ENCODE measurements around the gene NEK10. TPM values are rescaled to one million over a fixed set of nuclear protein-coding genes. Genes with fewer than 3 reads are reported as not detected.

NEK10 gene
- total and polyA plus RNA-seq, 2 donors (not counting 1 experiment from before 2014, with no cell fraction given) = 0.49 to 0.55 TPM

GRCh38 chr3:27380433-27381357 is 11.5 kb upstream of the NEK10 start:
- no peak overlapping the region for H3K4me2 ChIP-seq (replicated peaks; ENCODE audit: low read depth, low read length, poor library complexity, severe bottlenecking)
- DNase-seq = no peak
- H3K9ac ChIP-seq (ENCODE audit: low read length) = no peak overlapping the region
- H3K27ac ChIP-seq (ENCODE audit: low read length in 2 of 2) = no peak overlapping the region
- H3K36me3 ChIP-seq (replicated peaks in 1 of 2; ENCODE audit: control extremely low read depth in 1 of 2, control insufficient read depth in 1 of 2, extremely low read depth in 1 of 2, insufficient read depth in 2 of 2, low read length in 1 of 2) = peaks cover 0 to 33% of the 10 kb centered on the region in 2 experiments
- Mint-ChIP-seq H3K27ac (no peak overlapping the region), H3K4me3 (no peak overlapping the region), H3K27me3 (no peaks in the 10 kb centered on the region), H3K9me3 (ENCODE audit: insufficient read depth) (no peaks in the 10 kb centered on the region), H3K4me1 (no peaks in the 10 kb centered on the region)
- no peaks in the 10 kb centered on the region for H3K27me3 ChIP-seq (replicated peaks in 1 of 4; ENCODE audit: control extremely low read depth in 1 of 4, control insufficient read depth in 3 of 4, insufficient read depth in 4 of 4, low read length in 3 of 4)
- ATAC-seq (ENCODE audit: low read depth) = no peak
- H3K4me1 ChIP-seq (ENCODE audit: control insufficient read depth in 2 of 2, insufficient read depth in 2 of 2, low read length in 2 of 2) = no peaks in the 10 kb centered on the region
- ChIA-PET CTCF (interaction anchor here (1.0 to 1.2 kb wide), 2 partner anchors 9 to 15 kb away, joined by 3 read pairs; no protein-coding TSS in a partner anchor), POLR2A (no interaction called here)
- H3K4me3 ChIP-seq (ENCODE audit: control extremely low read depth in 1 of 5, extremely low read depth in 1 of 5, insufficient read depth in 1 of 5, low read depth in 2 of 5, low read length in 4 of 5) = no peak overlapping the region
- H3K79me2 ChIP-seq (ENCODE audit: control insufficient read depth, insufficient read depth, low read length) = no peaks in the 10 kb centered on the region
- no peak overlapping the region for H2AFZ ChIP-seq (ENCODE audit: insufficient read depth, low read depth, low read length, poor library complexity, severe bottlenecking)
- TF ChIP-seq CTCF (IDR thresholded peaks at IDR 0.05) = no peak
- TF ChIP-seq EZH2 (IDR thresholded peaks at IDR 0.05; ENCODE audit: borderline replicate concordance, insufficient read depth, low read depth, low read length, poor library complexity, severe bottlenecking) = no peak
- 40% methylated on average over 1 of the region's 3 CpGs for WGBS (ENCODE audit: insufficient coverage)
- intact Hi-C loops (cut with micrococcal nuclease) = no loop called here
- no peaks in the 10 kb centered on the region for H3K9me3 ChIP-seq (ENCODE audit: control extremely low read depth in 1 of 3, control insufficient read depth in 2 of 3, insufficient read depth in 1 of 3, low read length in 2 of 3)
- H4K20me1 ChIP-seq (ENCODE audit: control insufficient read depth, insufficient read depth, low read length, poor library complexity, severe bottlenecking) = no peaks in the 10 kb centered on the region

- H3K4me1 ChIP-seq (ENCODE audit: control insufficient read depth in 2 of 2, insufficient read depth in 2 of 2, low read length in 2 of 2) = no peaks in the 10 kb centered on the region
- CTCF ChIA-PET = no interaction called here
- H3K9me3 ChIP-seq (ENCODE audit: control extremely low read depth in 1 of 3, control insufficient read depth in 2 of 3, insufficient read depth in 1 of 3, low read length in 2 of 3) = no peaks in the 10 kb centered on the region
- H2AFZ ChIP-seq (ENCODE audit: insufficient read depth, low read depth, low read length, poor library complexity, severe bottlenecking) = no peak overlapping the region
- H3K4me1 Mint-ChIP-seq = no peaks in the 10 kb centered on the region
- intact Hi-C loops (cut with micrococcal nuclease) = no loop called here
- no peaks in the 10 kb centered on the region for H3K27me3 Mint-ChIP-seq
- H3K79me2 ChIP-seq (ENCODE audit: control insufficient read depth, insufficient read depth, low read length) = no peaks in the 10 kb centered on the region
- no peak overlapping the region for H3K4me2 ChIP-seq (replicated peaks; ENCODE audit: low read depth, low read length, poor library complexity, severe bottlenecking)
- H3K4me3 Mint-ChIP-seq = no peak overlapping the region
- no peak for ATAC-seq (ENCODE audit: low read depth)
- H3K9ac ChIP-seq (ENCODE audit: low read length) = no peak overlapping the region
- no peak overlapping the region for H3K27ac Mint-ChIP-seq
- peaks cover 0 to 20% of the 10 kb centered on the region in 2 experiments for H3K36me3 ChIP-seq (replicated peaks in 1 of 2; ENCODE audit: control extremely low read depth in 1 of 2, control insufficient read depth in 1 of 2, extremely low read depth in 1 of 2, insufficient read depth in 2 of 2, low read length in 1 of 2)
- no peak overlapping the region for H3K4me3 ChIP-seq (ENCODE audit: control extremely low read depth in 1 of 5, extremely low read depth in 1 of 5, insufficient read depth in 1 of 5, low read depth in 2 of 5, low read length in 4 of 5)
- no peak for TF ChIP-seq EZH2 (IDR thresholded peaks at IDR 0.05; ENCODE audit: borderline replicate concordance, insufficient read depth, low read depth, low read length, poor library complexity, severe bottlenecking)
- TF ChIP-seq CTCF (IDR thresholded peaks at IDR 0.05) = no peak
- no peaks in the 10 kb centered on the region for H3K27me3 ChIP-seq (replicated peaks in 1 of 4; ENCODE audit: control extremely low read depth in 1 of 4, control insufficient read depth in 3 of 4, insufficient read depth in 4 of 4, low read length in 3 of 4)
- no peak for DNase-seq
- no peaks in the 10 kb centered on the region for H4K20me1 ChIP-seq (ENCODE audit: control insufficient read depth, insufficient read depth, low read length, poor library complexity, severe bottlenecking)
- no peak overlapping the region for H3K27ac ChIP-seq (ENCODE audit: low read length in 2 of 2)
- H3K9me3 Mint-ChIP-seq (ENCODE audit: insufficient read depth) = no peaks in the 10 kb centered on the region
- POLR2A ChIA-PET = no interaction called here
These were observed 9.1 kb upstream of the NEK10 start for GRCh38 chr3:27378331-27378730.

Measured in B cell (primary cell).